HTR-8/SVneo (cell line): ENCODE results near the gene TOMM40L.
"Not testable (repeated sequence)": the region's sequence is repeated elsewhere in the genome, so short reads cannot be mapped to it uniquely, and the experiment has no call there.

Experiments
- DNase-seq: peaks from one replicate; pipeline ENCODE4 v3.0.0; 2011; ENCODE audit warnings: low spot score, mixed read lengths; ENCODE audit not compliant: insufficient read length
- FAIRE-seq: peaks from 2 replicates; lab custom pipeline; 2011; peaks lifted over from hg19 to GRCh38; lab: Jason Lieb, UNC

Gene TOMM40L

GRCh38 chr1:161218301-161219077 is 7.4 kb upstream of the TOMM40L start:
- FAIRE-seq, result no peak
- no peak for DNase-seq

GRCh38 chr1:161219078-161219892 is 6.6 kb upstream of the TOMM40L start:
- FAIRE-seq (no peak), DNase-seq (no peak)

GRCh38 chr1:161220002-161220401 is 5.9 kb upstream of the TOMM40L start:
- DNase-seq (no peak), FAIRE-seq (no peak)

- FAIRE-seq (no peak), DNase-seq (no peak)
These were observed 3.5 kb upstream of the TOMM40L start for GRCh38 chr1:161222175-161223019.

- DNase-seq, result no peak
- FAIRE-seq, result no peak
These were observed 1.8 kb upstream of the TOMM40L start for GRCh38 chr1:161223805-161224694.

- not testable (repeated sequence) for FAIRE-seq, DNase-seq
These were observed 1.2 kb upstream of the TOMM40L start for GRCh38 chr1:161224695-161225087.

GRCh38 chr1:161225178-161225533 is 704 bp upstream of the TOMM40L start:
- DNase-seq (no peak), FAIRE-seq (no peak)

GRCh38 chr1:161226320-161226711 is 456 bp downstream of the TOMM40L start:
- FAIRE-seq, result no peak
- no peak for DNase-seq

GRCh38 chr1:161226759-161227158 is 899 bp downstream of the TOMM40L start:
- DNase-seq (no peak), FAIRE-seq (no peak)

- DNase-seq (peak; percentile 60), FAIRE-seq (no peak)
These were observed 1.5 kb downstream of the TOMM40L start for GRCh38 chr1:161227196-161227871.

GRCh38 chr1:161228032-161228431 is 2.2 kb downstream of the TOMM40L start:
- no peak for FAIRE-seq
- DNase-seq, result no peak

GRCh38 chr1:161229896-161230295 is 4.0 kb downstream of the TOMM40L start:
- no peak for DNase-seq
- FAIRE-seq, result no peak

GRCh38 chr1:161230762-161231161 is 4.9 kb downstream of the TOMM40L start:
- DNase-seq (no peak), FAIRE-seq (no peak)

- DNase-seq (no peak), FAIRE-seq (no peak)
These were observed 7.2 kb downstream of the TOMM40L start for GRCh38 chr1:161233102-161233501.

GRCh38 chr1:161235957-161236775 is 10.3 kb downstream of the TOMM40L start:
- DNase-seq (no peak), FAIRE-seq (no peak)

GRCh38 chr1:161238039-161238473 is 12.2 kb downstream of the TOMM40L start, which contains the start of gene NR1I3:
NR1I3 (minus strand) TSS chr1:161238203; CDS start chr1:161236565, 1,638 bp downstream.
- DNase-seq, result no peak
- peak; percentile 36 for FAIRE-seq

- DNase-seq (no peak), FAIRE-seq (no peak)
These were observed 15.8 kb downstream of the TOMM40L start for GRCh38 chr1:161241682-161242081.

- no peak for DNase-seq
- no peak for FAIRE-seq
These were observed 16.5 kb downstream of the TOMM40L start for GRCh38 chr1:161242313-161242712.
